ENCODE measurements around the gene SPG11. TPM values are rescaled to one million over a fixed set of nuclear protein-coding genes. Genes with fewer than 3 reads are reported as not detected.

Gene SPG11
- total and polyA plus RNA-seq, 2 of the 13 experiments (the other 11 are each of a cell fraction or from before 2014, with no cell fraction given): 31.5 to 40.7 TPM

- no peak for TF ChIP-seq FLYWCH1 (CRISPR knock-in tag; IDR thresholded peaks at IDR 0.05)
- peak; percentile 87 for TF ChIP-seq NR2C2 (CRISPR knock-in tag; IDR thresholded peaks at IDR 0.05; ENCODE audit: borderline replicate concordance)
- peak; percentile 45; the same call in 1 of the 2 replicates for TF ChIP-seq ZNF331 (CRISPR knock-in tag; IDR thresholded peaks at IDR 0.05)
- peak; percentile 95 for TF ChIP-seq NFKB2 (CRISPR knock-in tag; IDR thresholded peaks at IDR 0.05; ENCODE audit: borderline replicate concordance)
- TF ChIP-seq, protein P1, sequence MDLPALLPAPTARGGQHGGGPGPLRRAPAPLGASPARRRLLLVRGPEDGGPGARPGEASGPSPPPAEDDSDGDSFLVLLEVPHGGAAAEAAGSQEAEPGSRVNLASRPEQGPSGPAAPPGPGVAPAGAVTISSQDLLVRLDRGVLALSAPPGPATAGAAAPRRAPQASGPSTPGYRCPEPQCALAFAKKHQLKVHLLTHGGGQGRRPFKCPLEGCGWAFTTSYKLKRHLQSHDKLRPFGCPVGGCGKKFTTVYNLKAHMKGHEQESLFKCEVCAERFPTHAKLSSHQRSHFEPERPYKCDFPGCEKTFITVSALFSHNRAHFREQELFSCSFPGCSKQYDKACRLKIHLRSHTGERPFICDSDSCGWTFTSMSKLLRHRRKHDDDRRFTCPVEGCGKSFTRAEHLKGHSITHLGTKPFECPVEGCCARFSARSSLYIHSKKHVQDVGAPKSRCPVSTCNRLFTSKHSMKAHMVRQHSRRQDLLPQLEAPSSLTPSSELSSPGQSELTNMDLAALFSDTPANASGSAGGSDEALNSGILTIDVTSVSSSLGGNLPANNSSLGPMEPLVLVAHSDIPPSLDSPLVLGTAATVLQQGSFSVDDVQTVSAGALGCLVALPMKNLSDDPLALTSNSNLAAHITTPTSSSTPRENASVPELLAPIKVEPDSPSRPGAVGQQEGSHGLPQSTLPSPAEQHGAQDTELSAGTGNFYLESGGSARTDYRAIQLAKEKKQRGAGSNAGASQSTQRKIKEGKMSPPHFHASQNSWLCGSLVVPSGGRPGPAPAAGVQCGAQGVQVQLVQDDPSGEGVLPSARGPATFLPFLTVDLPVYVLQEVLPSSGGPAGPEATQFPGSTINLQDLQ (CRISPR knock-in tag; IDR thresholded peaks at IDR 0.05): no peak; the same call in 1 of the 2 replicates
- TF ChIP-seq ZNF20 (CRISPR knock-in tag; IDR thresholded peaks at IDR 0.05): no peak
- no peak; the same call in 1 of the 2 replicates for TF ChIP-seq KLF11 (CRISPR knock-in tag; IDR thresholded peaks at IDR 0.05)
- TF ChIP-seq, protein P2, sequence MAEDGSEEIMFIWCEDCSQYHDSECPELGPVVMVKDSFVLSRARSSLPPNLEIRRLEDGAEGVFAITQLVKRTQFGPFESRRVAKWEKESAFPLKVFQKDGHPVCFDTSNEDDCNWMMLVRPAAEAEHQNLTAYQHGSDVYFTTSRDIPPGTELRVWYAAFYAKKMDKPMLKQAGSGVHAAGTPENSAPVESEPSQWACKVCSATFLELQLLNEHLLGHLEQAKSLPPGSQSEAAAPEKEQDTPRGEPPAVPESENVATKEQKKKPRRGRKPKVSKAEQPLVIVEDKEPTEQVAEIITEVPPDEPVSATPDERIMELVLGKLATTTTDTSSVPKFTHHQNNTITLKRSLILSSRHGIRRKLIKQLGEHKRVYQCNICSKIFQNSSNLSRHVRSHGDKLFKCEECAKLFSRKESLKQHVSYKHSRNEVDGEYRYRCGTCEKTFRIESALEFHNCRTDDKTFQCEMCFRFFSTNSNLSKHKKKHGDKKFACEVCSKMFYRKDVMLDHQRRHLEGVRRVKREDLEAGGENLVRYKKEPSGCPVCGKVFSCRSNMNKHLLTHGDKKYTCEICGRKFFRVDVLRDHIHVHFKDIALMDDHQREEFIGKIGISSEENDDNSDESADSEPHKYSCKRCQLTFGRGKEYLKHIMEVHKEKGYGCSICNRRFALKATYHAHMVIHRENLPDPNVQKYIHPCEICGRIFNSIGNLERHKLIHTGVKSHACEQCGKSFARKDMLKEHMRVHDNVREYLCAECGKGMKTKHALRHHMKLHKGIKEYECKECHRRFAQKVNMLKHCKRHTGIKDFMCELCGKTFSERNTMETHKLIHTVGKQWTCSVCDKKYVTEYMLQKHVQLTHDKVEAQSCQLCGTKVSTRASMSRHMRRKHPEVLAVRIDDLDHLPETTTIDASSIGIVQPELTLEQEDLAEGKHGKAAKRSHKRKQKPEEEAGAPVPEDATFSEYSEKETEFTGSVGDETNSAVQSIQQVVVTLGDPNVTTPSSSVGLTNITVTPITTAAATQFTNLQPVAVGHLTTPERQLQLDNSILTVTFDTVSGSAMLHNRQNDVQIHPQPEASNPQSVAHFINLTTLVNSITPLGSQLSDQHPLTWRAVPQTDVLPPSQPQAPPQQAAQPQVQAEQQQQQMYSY (CRISPR knock-in tag; IDR thresholded peaks at IDR 0.05): 0 out of 2 replicates have a peak, but pooled peaks have one; percentile 50
- TF ChIP-seq FOXM1 (CRISPR knock-in tag; IDR thresholded peaks at IDR 0.05): 0 out of 2 replicates have a peak, but pooled peaks have one; percentile 77
- TF ChIP-seq SRSF4 (IDR thresholded peaks at IDR 0.05; ENCODE audit: low read depth, low read length, poor library complexity, severe bottlenecking): no peak
- peak; percentile 57; the same call in 1 of the 2 replicates for TF ChIP-seq ZBTB39 (CRISPR knock-in tag; IDR thresholded peaks at IDR 0.05)
- TF ChIP-seq CC2D1A (CRISPR knock-in tag; IDR thresholded peaks at IDR 0.05): 0 out of 2 replicates have a peak, but pooled peaks have one; percentile 81
- 0 out of 2 replicates have a peak, but pooled peaks have one; percentile 7 for TF ChIP-seq ZNF790 (CRISPR knock-in tag; IDR thresholded peaks at IDR 0.05; ENCODE audit: borderline replicate concordance)
- peak; percentile 66; the same call in 1 of the 2 replicates for TF ChIP-seq KDM5A (IDR thresholded peaks at IDR 0.05; ENCODE audit: borderline replicate concordance, low read length)
- no peak for TF ChIP-seq MBD4 (IDR thresholded peaks at IDR 0.05; ENCODE audit: borderline replicate concordance, low read length)
- TF ChIP-seq ZNF766 (CRISPR knock-in tag; IDR thresholded peaks at IDR 0.05; ENCODE audit: borderline replicate concordance): peak; percentile 88
- no peak; the same call in 1 of the 2 replicates for TF ChIP-seq ESRRA (CRISPR knock-in tag; IDR thresholded peaks at IDR 0.05; ENCODE audit: low read depth)
- 0 out of 2 replicates have a peak, but pooled peaks have one; percentile 77 for TF ChIP-seq MED13 (CRISPR knock-in tag; IDR thresholded peaks at IDR 0.05)
Measured at GRCh38 chr15:44663410-44664308, at the start of gene SPG11 (continued).
